WTC11 (cell line): Measurements from ENCODE around the gene OPTC. TPM values are rescaled to one million over a fixed set of nuclear protein-coding genes. Genes with fewer than 3 reads are reported as not detected.

Experiments
- ATAC-seq: fragments of 200-7000 bp; cut with Tn5 transposase; 2 replicates; pipeline ENCODE4 v1.10.0; 2021; ENCODE audit warnings: mild to moderate bottlenecking, moderate library complexity
- CTCF ChIA-PET: fragments of 300-600 bp; sonication (Branson Sonifier 250); formaldehyde crosslinking; loops from one replicate; lab custom pipeline; 2021; ENCODE audit warnings: antibody characterized with exemption; lab: Charles Lee
- POLR2A ChIA-PET: fragments of 350-600 bp; sonication (Branson Sonifier 250); formaldehyde crosslinking; loops from one replicate; lab custom pipeline; 2021; ENCODE audit warnings: antibody characterized with exemption; lab: Charles Lee
- DNase-seq: peaks from one replicate; pipeline ENCODE4 v3.0.0; 2021; ENCODE audit warnings: low spot score
- H3K27ac Mint-ChIP-seq: 2 replicates; pipeline ENCODE4 v1.8.0; 2021; ENCODE audit warnings: mixed read lengths
- H3K27me3 Mint-ChIP-seq: 2 replicates; pipeline ENCODE4 v1.8.0; 2021; ENCODE audit warnings: low read depth, mild to moderate bottlenecking, moderate library complexity, mixed read lengths
- H3K36me3 Mint-ChIP-seq: 2 replicates; pipeline ENCODE4 v1.8.0; 2021; ENCODE audit warnings: mixed read lengths
- H3K4me1 Mint-ChIP-seq: 2 replicates; pipeline ENCODE4 v1.8.0; 2022; ENCODE audit warnings: mixed read lengths
- H3K4me3 Mint-ChIP-seq: 2 replicates; pipeline ENCODE4 v1.8.0; 2021; ENCODE audit warnings: mild to moderate bottlenecking, moderate library complexity, mixed read lengths
- H3K9me3 Mint-ChIP-seq: 2 replicates; pipeline ENCODE4 v1.8.0; 2021; ENCODE audit warnings: mixed read lengths
- AR ChIP-seq: fragments of 250-450 bp; sonication (Bioruptor Pico); IDR thresholded peaks from 2 replicates; pipeline ENCODE4 v1.9.0; 2021; ENCODE audit warnings: mild to moderate bottlenecking
- E2F5 ChIP-seq: sonication (generic); formaldehyde crosslinking; IDR thresholded peaks from 2 replicates; pipeline ENCODE4 v1.8.1; 2022; ENCODE audit warnings: mild to moderate bottlenecking, moderate library complexity, missing genetic modification reagents
- ERG ChIP-seq: fragments of 250-450 bp; sonication (Bioruptor Pico); IDR thresholded peaks from 2 replicates; pipeline ENCODE4 v1.8.0; 2021; ENCODE audit warnings: mild to moderate bottlenecking
- ETV6 ChIP-seq: sonication (generic); formaldehyde crosslinking; IDR thresholded peaks from 2 replicates; pipeline ENCODE4 v1.8.1; 2022; ENCODE audit warnings: mild to moderate bottlenecking, missing genetic modification reagents
- FOXJ3 ChIP-seq: sonication (generic); formaldehyde crosslinking; IDR thresholded peaks from 2 replicates; pipeline ENCODE4 v1.9.0; 2021; ENCODE audit warnings: missing genetic modification reagents, mild to moderate bottlenecking, borderline replicate concordance
- HMGA2 ChIP-seq: fragments of 250-450 bp; sonication (Bioruptor Pico); IDR thresholded peaks from 2 replicates; pipeline ENCODE4 v1.4.0; 2021; ENCODE audit warnings: mild to moderate bottlenecking, moderate library complexity
- NR3C1 ChIP-seq: sonication (generic); formaldehyde crosslinking; conservative IDR thresholded peaks from 2 replicates; pipeline ENCODE4 v1.8.1; 2023; ENCODE audit warnings: low read depth, mild to moderate bottlenecking, missing genetic modification reagents
- PREB ChIP-seq: sonication (generic); formaldehyde crosslinking; IDR thresholded peaks from 2 replicates; pipeline ENCODE4 v1.8.1; 2022; ENCODE audit warnings: mild to moderate bottlenecking, missing genetic modification reagents, moderate library complexity, borderline replicate concordance
- RELA ChIP-seq: sonication (generic); formaldehyde crosslinking; IDR thresholded peaks from 2 replicates; pipeline ENCODE4 v1.8.1; 2022; ENCODE audit warnings: missing genetic modification reagents, mild to moderate bottlenecking, borderline replicate concordance
- SMAD3 ChIP-seq: sonication (generic); formaldehyde crosslinking; IDR thresholded peaks from 2 replicates; pipeline ENCODE4 v1.8.0; 2022; ENCODE audit warnings: missing genetic modification reagents, mild to moderate bottlenecking, borderline replicate concordance
- SMAD4 ChIP-seq: sonication (generic); formaldehyde crosslinking; IDR thresholded peaks from 2 replicates; pipeline ENCODE4 v1.8.0; 2022; ENCODE audit warnings: mild to moderate bottlenecking, missing genetic modification reagents
- STAT6 ChIP-seq: sonication (generic); formaldehyde crosslinking; conservative IDR thresholded peaks from 2 replicates; pipeline ENCODE4 v1.8.1; 2023; ENCODE audit warnings: mild to moderate bottlenecking, low read depth, missing genetic modification reagents, moderate library complexity
- TEAD1 ChIP-seq: sonication (generic); formaldehyde crosslinking; IDR thresholded peaks from 2 replicates; pipeline ENCODE4 v1.8.0; 2022; ENCODE audit warnings: mild to moderate bottlenecking, missing genetic modification reagents
- TEAD4 ChIP-seq: sonication (generic); formaldehyde crosslinking; IDR thresholded peaks from 2 replicates; pipeline ENCODE4 v1.8.0; 2022; ENCODE audit warnings: mild to moderate bottlenecking, missing genetic modification reagents
- TP53 ChIP-seq: sonication (generic); formaldehyde crosslinking; IDR thresholded peaks from 2 replicates; pipeline ENCODE4 v1.8.1; 2023; ENCODE audit warnings: mild to moderate bottlenecking, missing genetic modification reagents
- USF2 ChIP-seq: sonication (generic); formaldehyde crosslinking; IDR thresholded peaks from 2 replicates; pipeline ENCODE4 v1.8.1; 2023; ENCODE audit warnings: mild to moderate bottlenecking, missing genetic modification reagents, moderate library complexity
- ZNF219 ChIP-seq: sonication (generic); formaldehyde crosslinking; IDR thresholded peaks from 2 replicates; pipeline ENCODE4 v1.8.0; 2023; ENCODE audit warnings: missing genetic modification reagents, mild to moderate bottlenecking, borderline replicate concordance
- ZNF425 ChIP-seq: fragments of 250-450 bp; sonication (Bioruptor Pico); conservative IDR thresholded peaks from 2 replicates; pipeline ENCODE4 v1.9.0; 2021; ENCODE audit warnings: mild to moderate bottlenecking
- ZNF512 ChIP-seq: sonication (generic); formaldehyde crosslinking; IDR thresholded peaks from 2 replicates; pipeline ENCODE4 v1.8.1; 2022; ENCODE audit warnings: missing genetic modification reagents, borderline replicate concordance
- total RNA-seq: library from RNA; stranded (reverse); gene quantifications from 3 replicates; pipeline ENCODE4 v1.2.3, GENCODE V29; 2021

Gene OPTC
- total RNA-seq, 1 experiment from 2014 or later, result 0.55 TPM

- TF ChIP-seq ZNF512 (CRISPR knock-in tag) (no peak), USF2 (no peak), E2F5 (CRISPR knock-in tag) (no peak), STAT6 (CRISPR knock-in tag) (no peak), AR (CRISPR knock-in tag) (no peak), NR3C1 (CRISPR knock-in tag) (no peak), TEAD4 (CRISPR knock-in tag) (no peak), ZNF219 (CRISPR knock-in tag) (no peak), TEAD1 (CRISPR knock-in tag) (no peak), ZNF425 (CRISPR knock-in tag) (no peak), HMGA2 (CRISPR knock-in tag) (no peak), TP53 (CRISPR knock-in tag) (no peak)
- TF ChIP-seq, all 79 proteins: peak for 0
These were observed 11.7 kb downstream of the OPTC start (continued) for GRCh38 chr1:203505526-203506204.

GRCh38 chr1:203506858-203507626 is 13.1 kb downstream of the OPTC start:
- DNase-seq (no peak), ATAC-seq (no peak)
- Mint-ChIP-seq H3K4me3 (no peak overlapping the region), H3K36me3 (no peaks in the 10 kb centered on the region), H3K9me3 (no peaks in the 10 kb centered on the region), H3K27ac (no peak overlapping the region), H3K27me3 (peaks cover 3% of the 10 kb centered on the region), H3K4me1 (peaks cover 42% of the 10 kb centered on the region)
- ChIA-PET CTCF (interaction anchor here (0.6 to 3.8 kb wide), 16 partner anchors 11 to 1353 kb away, joined by 3 to 22 read pairs (median 6); partner anchors contain the start of gene ATP2B4), POLR2A (interaction anchor here (2.1 kb wide), 1 partner anchor 49 kb away, joined by 4 read pairs; no protein-coding TSS in a partner anchor)
- TF ChIP-seq SMAD3, result no peak
- no peak for TF ChIP-seq ETV6 (CRISPR knock-in tag)
- TF ChIP-seq FOXJ3 (CRISPR knock-in tag), result no peak
- no peak for TF ChIP-seq PREB (CRISPR knock-in tag)
- no peak for TF ChIP-seq RELA (CRISPR knock-in tag)
- no peak for TF ChIP-seq SMAD4 (CRISPR knock-in tag)
- no peak for TF ChIP-seq ERG (CRISPR knock-in tag)
